Colonic mucosa (tissue), 4 donors: ENCODE measurements around the gene ZCCHC24. TPM values are rescaled to one million over a fixed set of nuclear protein-coding genes. Genes with fewer than 3 reads are reported as not detected.

Experiments
- DNase-seq: peaks from one replicate; pipeline ENCODE4 v3.0.0-alpha.2; 2020
- H3K27ac ChIP-seq: fragments of 200-600 bp; one replicate; pipeline ENCODE4 v1.8.0; 2021
- H3K27me3 ChIP-seq: fragments of 200-600 bp; one replicate; pipeline ENCODE4 v1.8.0; 2021
- H3K36me3 ChIP-seq: fragments of 200-600 bp; one replicate; pipeline ENCODE4 v1.8.0; 2021
- H3K4me1 ChIP-seq: fragments of 200-600 bp; one replicate; pipeline ENCODE4 v1.8.0; 2021; ENCODE audit warnings: mild to moderate bottlenecking
- H3K4me3 ChIP-seq: fragments of 200-600 bp; one replicate; pipeline ENCODE4 v1.8.0; 2021
- H3K9ac ChIP-seq, 2 donors: one replicate each; pipeline ENCODE4 v1.7.0; 2013; ENCODE audit warnings: control low read depth in 2 of 2, low read depth in 2 of 2, low read length in 2 of 2
- H3K9me3 ChIP-seq: fragments of 200-600 bp; one replicate; pipeline ENCODE4 v1.8.0; 2021
- CTCF ChIP-seq: fragments of 200-600 bp; IDR thresholded peaks from one replicate; pipeline ENCODE4 v1.8.0; 2022; ENCODE audit warnings: antibody characterized with exemption, mild to moderate bottlenecking
- intact Hi-C: fragments of 100-400 bp; cut with DNase I; formaldehyde crosslinking; loops from one replicate; pipeline ENCODE4 v1.14.1; 2022
- total RNA-seq, 2 donors: library from RNA; stranded (reverse); fragmentation: NEBNext Ultra II Directional in 1 of 2; extraction: Animal tissue kit (Norgen Biotek cat#: 25700) in 1 of 2; gene quantifications; one replicate each; pipeline ENCODE4 v1.2.1, GENCODE V29; 2021
- donor health status: healthy.
- donor health status: DM: no; HTN: no; CAD: no.
- donor health status: DM: no; HTN: no; CAD: no.

ZCCHC24 gene
- total RNA-seq, 2 donors from 2014 or later, result 4.6 to 19.1 TPM

GRCh38 chr10:79401015-79401921 lies 44.2 kb downstream of the ZCCHC24 start:
- H3K4me1 ChIP-seq, result peaks cover 8% of the 10 kb centered on the region
- peak overlapping the region in 1 of 2 donors; percentile 34 for H3K9ac ChIP-seq
- peak overlapping the region; percentile 56 for H3K27ac ChIP-seq
- TF ChIP-seq CTCF, result no peak
- no peaks in the 10 kb centered on the region for H3K27me3 ChIP-seq
- no peak overlapping the region for H3K4me3 ChIP-seq
- no peak for DNase-seq
- intact Hi-C loops, result no loop called here
- no peaks in the 10 kb centered on the region for H3K9me3 ChIP-seq
- no peaks in the 10 kb centered on the region for H3K36me3 ChIP-seq

- intact Hi-C loops, result no loop called here
- peaks cover 5% of the 10 kb centered on the region for H3K4me1 ChIP-seq
Observed at GRCh38 chr10:79400146-79401004, 45.0 kb downstream of the ZCCHC24 start.

GRCh38 chr10:79399223-79399831 lies 46.1 kb downstream of the ZCCHC24 start:
- H3K4me1 ChIP-seq, result peaks cover 3% of the 10 kb centered on the region
- peak overlapping the region; percentile 60 for H3K27ac ChIP-seq
- H3K27me3 ChIP-seq, result no peaks in the 10 kb centered on the region
- peak overlapping the region; percentile 6 to 55 for H3K9ac ChIP-seq
- DNase-seq, result peak; percentile 81
- H3K9me3 ChIP-seq, result no peaks in the 10 kb centered on the region
- H3K4me3 ChIP-seq, result no peak overlapping the region
- TF ChIP-seq CTCF, result no peak
- H3K36me3 ChIP-seq, result no peaks in the 10 kb centered on the region
- intact Hi-C loops, result no loop called here

More at GRCh38 chr10:79400146-79401004, 45.0 kb downstream of the ZCCHC24 start:
- H3K4me3 ChIP-seq, result no peak overlapping the region
- no peaks in the 10 kb centered on the region for H3K9me3 ChIP-seq
- no peaks in the 10 kb centered on the region for H3K27me3 ChIP-seq
- no peaks in the 10 kb centered on the region for H3K36me3 ChIP-seq
- peak; percentile 62 for DNase-seq
- peak overlapping the region; percentile 60 for H3K27ac ChIP-seq
- TF ChIP-seq CTCF, result peak; percentile 50
- H3K9ac ChIP-seq, result peak overlapping the region in 1 of 2 donors; percentile 6

GRCh38 chr10:79398642-79399041 lies 46.8 kb downstream of the ZCCHC24 start:
- DNase-seq, result no peak
- Histone ChIP-seq H3K4me1 (peaks cover 3% of the 10 kb centered on the region), H3K27me3 (no peaks in the 10 kb centered on the region), H3K27ac (peak overlapping the region; percentile 60), H3K4me3 (no peak overlapping the region), H3K9me3 (no peaks in the 10 kb centered on the region), H3K9ac (peak overlapping the region in 1 of 2 donors; percentile 55), H3K36me3 (no peaks in the 10 kb centered on the region)
- TF ChIP-seq CTCF, result no peak
- intact Hi-C loops, result no loop called here
